Raji (cell line): Measurements from ENCODE around the gene YPEL3.

Experiments used
- POLR2A ChIP-seq: IDR thresholded peaks from 2 replicates; pipeline ENCODE4 v1.6.1; 2011; ENCODE audit warnings: low read depth, low read length, control low read depth; ENCODE audit not compliant: insufficient read depth

The YPEL3 gene

DNA sequence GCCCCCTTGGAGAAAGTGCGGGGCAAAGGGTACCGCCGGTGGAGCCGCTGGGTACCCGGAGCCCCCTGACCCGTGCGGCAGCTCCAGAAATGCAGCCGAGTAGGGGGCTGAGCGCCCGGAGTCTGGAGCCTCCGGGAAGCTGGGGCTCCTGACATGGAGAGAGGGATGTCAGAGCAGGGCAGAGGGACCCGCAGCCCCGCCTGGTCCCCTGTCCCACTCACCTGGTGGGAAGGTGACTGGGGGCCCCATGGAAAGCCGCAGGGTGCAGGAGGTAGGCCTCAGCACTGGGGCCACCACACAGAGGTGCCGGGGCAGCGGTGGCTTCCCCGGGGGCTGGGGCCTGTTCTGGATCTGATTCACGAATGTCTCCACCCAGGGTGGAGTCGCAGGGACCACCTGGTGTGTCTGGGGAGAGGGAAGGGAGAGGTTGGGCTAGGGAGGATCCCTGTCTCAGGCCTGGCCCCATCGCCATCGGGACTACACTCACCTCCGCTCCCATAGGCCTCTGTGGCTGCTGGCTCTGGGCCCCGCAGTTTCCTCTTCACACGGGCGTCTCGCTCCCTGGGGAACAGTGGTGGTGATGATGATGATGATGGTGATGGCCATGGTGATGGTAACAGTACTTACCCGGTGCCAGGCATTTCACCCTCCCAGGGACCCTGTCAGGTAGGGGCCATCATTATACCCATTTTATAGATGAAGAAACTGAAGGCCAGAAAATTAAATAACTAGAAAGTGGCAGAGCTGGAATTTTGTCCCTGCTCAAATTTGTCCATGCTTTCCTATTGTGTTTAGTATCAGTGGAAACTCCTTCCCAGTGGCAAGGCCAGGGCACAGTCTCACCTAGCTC, 9.5 kb downstream of the YPEL3 start:
- no peak for TF ChIP-seq POLR2A

GRCh38 chr16:30085820-30086219, 10.2 kb downstream of the YPEL3 start:
- TF ChIP-seq POLR2A, result no peak

GRCh38 chr16:30085247-30085646, 10.8 kb downstream of the YPEL3 start:
- no peak for TF ChIP-seq POLR2A

DNA sequence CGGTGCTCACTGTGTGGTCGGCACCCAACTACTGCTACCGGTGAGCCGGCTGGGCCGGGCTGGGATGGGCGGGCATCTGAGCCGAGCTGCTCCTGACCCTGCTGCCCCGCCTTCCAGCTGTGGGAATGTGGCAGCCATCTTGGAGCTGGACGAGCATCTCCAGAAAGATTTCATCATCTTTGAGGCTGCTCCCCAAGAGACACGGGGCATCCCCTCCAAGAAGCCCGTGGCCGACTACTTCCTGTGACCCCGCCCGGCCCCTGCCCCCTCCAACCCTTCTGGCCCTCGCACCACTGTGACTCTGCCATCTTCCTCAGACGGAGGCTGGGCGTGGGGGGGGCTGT, 11.2 kb downstream of the YPEL3 start:
- TF ChIP-seq POLR2A, result no peak

GRCh38 chr16:30084096-30084815, 11.8 kb downstream of the YPEL3 start:
- no peak for TF ChIP-seq POLR2A

DNA sequence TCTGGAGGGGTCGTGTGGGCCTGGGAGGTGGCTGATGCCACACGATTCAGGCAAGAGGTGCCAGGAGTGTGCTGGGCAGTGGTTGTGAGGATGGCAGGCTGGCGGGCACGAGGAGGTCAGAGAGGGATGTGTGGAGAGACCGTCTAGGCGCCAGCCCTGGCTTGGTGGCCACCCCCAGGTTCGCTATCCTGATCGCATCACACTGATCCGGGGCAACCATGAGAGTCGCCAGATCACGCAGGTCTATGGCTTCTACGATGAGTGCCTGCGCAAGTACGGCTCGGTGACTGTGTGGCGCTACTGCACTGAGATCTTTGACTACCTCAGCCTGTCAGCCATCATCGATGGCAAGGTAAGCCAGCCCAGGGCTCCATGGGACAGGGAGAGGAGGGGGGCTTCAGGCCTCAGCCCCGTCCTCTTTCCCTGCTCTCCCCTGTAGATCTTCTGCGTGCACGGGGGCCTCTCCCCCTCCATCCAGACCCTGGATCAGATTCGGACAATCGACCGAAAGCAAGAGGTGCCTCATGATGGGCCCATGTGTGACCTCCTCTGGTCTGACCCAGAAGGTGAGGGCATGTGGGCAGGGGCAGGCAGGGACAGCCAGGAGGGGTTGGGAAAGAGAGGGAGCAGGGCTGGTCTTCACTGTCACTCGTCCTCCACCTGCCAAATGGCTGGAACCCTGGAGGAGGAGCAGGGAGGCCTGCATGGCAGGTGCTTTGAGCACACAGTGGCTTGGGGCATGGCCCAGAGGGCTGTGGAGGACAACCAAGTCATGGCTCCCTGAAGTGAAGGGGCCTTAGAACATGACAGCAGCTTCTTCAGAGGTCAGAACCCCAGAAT, 12.6 kb downstream of the YPEL3 start:
- TF ChIP-seq POLR2A, result no peak

DNA sequence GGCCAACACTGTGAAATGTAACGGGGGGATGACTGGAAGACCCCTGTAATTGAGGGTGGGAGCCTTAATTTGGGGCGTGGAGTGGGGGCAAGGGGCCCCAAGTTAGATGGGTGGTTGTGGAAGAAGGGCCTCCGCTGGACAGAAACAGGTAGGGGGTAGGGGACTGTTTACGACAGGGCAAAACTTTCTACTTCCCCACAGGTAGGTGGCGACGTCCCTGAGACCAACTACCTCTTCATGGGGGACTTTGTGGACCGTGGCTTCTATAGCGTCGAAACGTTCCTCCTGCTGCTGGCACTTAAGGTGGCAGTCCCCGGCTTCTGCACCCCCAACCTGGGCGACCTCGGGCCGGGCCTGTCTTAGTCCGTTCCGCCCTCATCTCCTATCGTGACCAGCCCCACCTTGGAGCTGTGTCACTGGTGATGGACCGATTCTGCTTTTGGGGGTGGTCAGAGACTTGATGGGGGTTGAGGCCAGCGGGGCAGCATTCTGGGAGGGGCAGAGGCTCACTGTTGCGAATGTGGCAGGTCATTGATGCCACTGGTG, 13.4 kb downstream of the YPEL3 start:
- no peak for TF ChIP-seq POLR2A

GRCh38 chr16:30079480-30079879, 16.5 kb downstream of the YPEL3 start:
- no peak for TF ChIP-seq POLR2A

GRCh38 chr16:30078744-30079143, 17.3 kb downstream of the YPEL3 start:
- TF ChIP-seq POLR2A, result no peak

DNA sequence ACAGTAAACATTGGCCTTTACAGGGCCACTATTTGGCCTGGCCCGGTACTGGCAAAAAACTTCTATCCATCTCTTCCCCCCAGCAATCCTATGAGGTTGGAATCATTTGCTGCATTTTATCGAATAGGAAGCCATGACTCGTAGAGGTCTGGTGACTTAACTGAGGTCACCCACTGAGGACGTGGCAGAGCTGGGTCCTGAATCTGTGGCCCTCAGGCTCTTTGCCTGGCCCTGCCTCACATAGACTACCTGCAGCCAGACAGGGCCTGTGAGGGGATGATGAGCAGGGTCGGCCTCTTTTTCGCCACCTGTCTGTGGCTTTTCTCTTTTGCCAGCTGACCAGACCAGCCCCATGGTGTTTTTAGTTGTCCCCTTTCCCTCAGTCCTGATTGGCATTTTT, 18.4 kb downstream of the YPEL3 start:
- no peak for TF ChIP-seq POLR2A

GRCh38 chr16:30076276-30076791, 19.7 kb downstream of the YPEL3 start:
- no peak for TF ChIP-seq POLR2A

- peak; percentile 81 for TF ChIP-seq POLR2A
These were observed 20.3 kb downstream of the YPEL3 start, which contains the start of gene PPP4C for GRCh38 chr16:30075503-30076275. Gene PPP4C, plus strand, starts transcription at chr16:30075994. Its CDS starts 384 bp downstream, at chr16:30076378.

GRCh38 chr16:30070490-30070889, 25.5 kb downstream of the YPEL3 start:
- TF ChIP-seq POLR2A, result no peak
